ENCODE measurements around the gene WWC1. TPM values are rescaled to one million over a fixed set of nuclear protein-coding genes. Genes with fewer than 3 reads are reported as not detected.
"Not testable (repeated sequence)": the region's sequence is repeated elsewhere in the genome, so short reads cannot be mapped to it uniquely, and the experiment has no call there.

WWC1 gene
- polyA plus RNA-seq, 1 experiment, result 5.2 TPM

GRCh38 chr5:168434746-168435321 is 143.4 kb downstream of the WWC1 start:
- ChIA-PET CTCF (no interaction called here), POLR2A (no interaction called here)
- Histone ChIP-seq H3K27ac (ENCODE audit: low read depth, low read length) (no peak overlapping the region), H3K4me3 (ENCODE audit: low read depth, low read length) (no peak overlapping the region), H3K9me3 (ENCODE audit: control insufficient read depth, insufficient read depth, low read length) (no peaks in the 10 kb centered on the region), H3K27me3 (ENCODE audit: control insufficient read depth, insufficient read depth, low read length) (no peaks in the 10 kb centered on the region)
- DNase-seq (ENCODE audit: low read depth, low spot score), result no peak
- TF ChIP-seq CTCF (IDR thresholded peaks at IDR 0.05; ENCODE audit: low read depth, low read length), result no peak

- DNase-seq (ENCODE audit: low read depth, low spot score); H3K27me3 ChIP-seq (ENCODE audit: control insufficient read depth, insufficient read depth, low read length); H3K9me3 ChIP-seq (ENCODE audit: control insufficient read depth, insufficient read depth, low read length); H3K4me3 ChIP-seq (ENCODE audit: low read depth, low read length); POLR2A ChIA-PET; H3K27ac ChIP-seq (ENCODE audit: low read depth, low read length); CTCF ChIA-PET: not testable (repeated sequence)
These were observed 143.9 kb downstream of the WWC1 start for GRCh38 chr5:168435340-168435739.

GRCh38 chr5:168438349-168438748 is 146.9 kb downstream of the WWC1 start:
- H3K27ac ChIP-seq (ENCODE audit: low read depth, low read length), result no peak overlapping the region
- DNase-seq (ENCODE audit: low read depth, low spot score), result no peak
- POLR2A ChIA-PET, result no interaction called here
- H3K27me3 ChIP-seq (ENCODE audit: control insufficient read depth, insufficient read depth, low read length), result no peaks in the 10 kb centered on the region
- H3K4me3 ChIP-seq (ENCODE audit: low read depth, low read length), result no peak overlapping the region
- no peak for TF ChIP-seq CTCF (IDR thresholded peaks at IDR 0.05; ENCODE audit: low read depth, low read length)
- H3K9me3 ChIP-seq (ENCODE audit: control insufficient read depth, insufficient read depth, low read length), result no peaks in the 10 kb centered on the region
- CTCF ChIA-PET, result no interaction called here

- no peak for TF ChIP-seq CTCF (IDR thresholded peaks at IDR 0.05; ENCODE audit: low read depth, low read length)
- H3K27ac ChIP-seq (ENCODE audit: low read depth, low read length), result no peak overlapping the region
- DNase-seq (ENCODE audit: low read depth, low spot score), result no peak
- H3K27me3 ChIP-seq (ENCODE audit: control insufficient read depth, insufficient read depth, low read length), result no peaks in the 10 kb centered on the region
- CTCF ChIA-PET, result interaction anchor here (0.9 kb wide), 1 partner anchor 173 kb away, joined by 5 read pairs; no protein-coding TSS in a partner anchor
- POLR2A ChIA-PET, result no interaction called here
- H3K9me3 ChIP-seq (ENCODE audit: control insufficient read depth, insufficient read depth, low read length), result no peaks in the 10 kb centered on the region
- no peak overlapping the region for H3K4me3 ChIP-seq (ENCODE audit: low read depth, low read length)
These were observed 152.1 kb downstream of the WWC1 start for GRCh38 chr5:168443533-168443932.

- ChIA-PET POLR2A (no interaction called here), CTCF (interaction anchor here (0.5 kb wide), 1 partner anchor 39 kb away, joined by 5 read pairs; no protein-coding TSS in a partner anchor)
- no peak overlapping the region for H3K4me3 ChIP-seq (ENCODE audit: low read depth, low read length)
- no peaks in the 10 kb centered on the region for H3K27me3 ChIP-seq (ENCODE audit: control insufficient read depth, insufficient read depth, low read length)
- no peaks in the 10 kb centered on the region for H3K9me3 ChIP-seq (ENCODE audit: control insufficient read depth, insufficient read depth, low read length)
- DNase-seq (ENCODE audit: low read depth, low spot score), result no peak
- no peak for TF ChIP-seq CTCF (IDR thresholded peaks at IDR 0.05; ENCODE audit: low read depth, low read length)
- no peak overlapping the region for H3K27ac ChIP-seq (ENCODE audit: low read depth, low read length)
These were observed 152.7 kb downstream of the WWC1 start for GRCh38 chr5:168443950-168444700.
